Measurements from ENCODE around the gene KCNIP4. TPM values are rescaled to one million over a fixed set of nuclear protein-coding genes. Genes with fewer than 3 reads are reported as not detected.

KCNIP4 gene
- total and polyA plus RNA-seq, 2 of the 4 experiments (the other 2 are of a cell fraction): not detected

DNA sequence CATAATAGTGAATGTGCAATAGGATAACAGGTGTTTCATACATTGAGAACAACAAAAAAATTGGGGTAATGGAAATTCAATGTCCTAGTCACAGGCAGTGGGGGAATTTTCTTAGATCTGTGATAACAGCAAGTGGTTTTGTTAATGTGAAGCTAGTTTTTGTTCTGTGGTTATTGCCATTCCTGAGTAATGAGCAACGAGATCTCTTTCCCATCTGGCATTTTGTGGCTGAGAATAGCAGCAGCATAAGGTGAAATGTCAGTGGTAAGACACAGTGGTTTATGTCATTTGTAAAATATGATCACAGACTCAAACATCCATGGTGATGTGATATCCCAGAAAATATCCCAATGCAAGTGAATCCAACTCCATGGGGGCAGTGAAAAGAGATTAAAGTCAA is 497.5 kb downstream of the KCNIP4 start:
- Histone ChIP-seq H3K4ac (ENCODE audit: low read depth, low read length) (no peak overlapping the region), H3K4me1 (ENCODE audit: control insufficient read depth, insufficient read depth, low read length) (no peaks in the 10 kb centered on the region), H4K5ac (ENCODE audit: low read depth, low read length) (no peak overlapping the region), H4K20me1 (ENCODE audit: insufficient read depth, low read length) (no peaks in the 10 kb centered on the region), H3K36me3 (ENCODE audit: control insufficient read depth, insufficient read depth, low read length) (no peaks in the 10 kb centered on the region), H2AFZ (replicated peaks; ENCODE audit: low read length, poor library complexity) (no peak overlapping the region), H3K4me3 (ENCODE audit: insufficient read depth, low read depth, low read length) (no peak overlapping the region), H3K14ac (replicated peaks; ENCODE audit: low read depth, low read length) (no peak overlapping the region), H3K9ac (ENCODE audit: low read depth, low read length) (no peak overlapping the region), H3K56ac (ENCODE audit: extremely low read depth, insufficient read depth, low read length) (no peak overlapping the region), H3K27ac (ENCODE audit: insufficient read depth, low read length) (no peak overlapping the region), H2AK9ac (replicated peaks; ENCODE audit: low read depth, low read length, poor library complexity) (no peak overlapping the region), H3K79me1 (ENCODE audit: low read depth in 1 of 2, low read length in 2 of 2) (no peaks in the 10 kb centered on the region), H2AK5ac (ENCODE audit: low read depth, low read length) (no peak overlapping the region), H4K8ac (ENCODE audit: low read depth in 2 of 2, low read length in 2 of 2) (no peak overlapping the region), H2BK15ac (ENCODE audit: low read depth, low read length) (no peak overlapping the region), H3K4me2 (ENCODE audit: low read depth, low read length) (no peak overlapping the region), H4K91ac (ENCODE audit: insufficient read depth, low read depth, low read length) (no peak overlapping the region), H3K18ac (ENCODE audit: low read depth, low read length) (no peak overlapping the region), H2BK20ac (ENCODE audit: low read depth, low read length) (no peak overlapping the region), H3K27me3 (ENCODE audit: control insufficient read depth, insufficient read depth, low read length) (no peaks in the 10 kb centered on the region), H3K9me3 (ENCODE audit: control insufficient read depth, insufficient read depth, low read length) (peaks cover 5% of the 10 kb centered on the region), H3K9me1 (ENCODE audit: insufficient read depth, low read length) (no peaks in the 10 kb centered on the region), H2BK120ac (ENCODE audit: low read depth, low read length) (no peak overlapping the region), H3K23ac (ENCODE audit: low read depth, low read length) (no peak overlapping the region), H2BK5ac (ENCODE audit: low read depth, low read length, poor library complexity, severe bottlenecking) (no peak overlapping the region)
- CTCF ChIA-PET: no interaction called here
- BruUV-seq (replicated peaks): no TSS peak
- dilution Hi-C loops (cut with HindIII; ENCODE audit: low sequenced_read_pairs, unreplicated experiment): no loop called here
- in situ Hi-C loops (cut with MboI; ENCODE audit: low sequenced_read_pairs): no loop called here
- POLR2A ChIA-PET (ENCODE audit: unreplicated experiment): no interaction called here
- intact Hi-C loops (cut with micrococcal nuclease): no loop called here
- no peak for TF ChIP-seq POLR2A (IDR thresholded peaks at IDR 0.05; ENCODE audit: low read depth, low read length)
- no peak for TF ChIP-seq CTCF (conservative IDR thresholded peaks at IDR 0.05; ENCODE audit: low read depth, low read length)
- no peak for TF ChIP-seq RAD21 (IDR thresholded peaks at IDR 0.05; ENCODE audit: low read length)
- TF ChIP-seq FOS (IDR thresholded peaks at IDR 0.05; ENCODE audit: low read depth, low read length): no peak
- no peak for TF ChIP-seq RFX5 (IDR thresholded peaks at IDR 0.05; ENCODE audit: low read depth, low read length)
- no peak for TF ChIP-seq RCOR1 (IDR thresholded peaks at IDR 0.05; ENCODE audit: insufficient replicate concordance, low read length)
- no peak for TF ChIP-seq MXI1 (IDR thresholded peaks at IDR 0.05; ENCODE audit: borderline replicate concordance, low read depth, low read length)
- TF ChIP-seq CHD1 (IDR thresholded peaks at IDR 0.05; ENCODE audit: low read depth, low read length): no peak
- no peak for TF ChIP-seq ELK1 (IDR thresholded peaks at IDR 0.05; ENCODE audit: borderline replicate concordance, low read depth, low read length)
- TF ChIP-seq MAZ (IDR thresholded peaks at IDR 0.05; ENCODE audit: borderline replicate concordance, low read depth, low read length): no peak
- TF ChIP-seq MAFK (IDR thresholded peaks at IDR 0.05; ENCODE audit: low read depth, low read length): no peak
- no peak for TF ChIP-seq SMC3 (IDR thresholded peaks at IDR 0.05; ENCODE audit: low read depth, low read length)
- TF ChIP-seq CEBPB (IDR thresholded peaks at IDR 0.05; ENCODE audit: low read depth, low read length): no peak
- TF ChIP-seq BHLHE40 (IDR thresholded peaks at IDR 0.05; ENCODE audit: low read depth, low read length): no peak
- DNase-seq: peak; percentile 4
- ATAC-seq (ENCODE audit: low read depth): no peak
- WGBS, 2 experiments (ENCODE audit: extremely low coverage in 2 of 2, insufficient read length in 1 of 2): no CpG with 5 or more reads among the region's 1 CpG
